Heart right ventricle (tissue), 16 donors: ENCODE measurements around the gene ITM2B. TPM values are rescaled to one million over a fixed set of nuclear protein-coding genes. Genes with fewer than 3 reads are reported as not detected.

Experiments
- ATAC-seq, 8 donors: fragments of 200-7000 bp; cut with Tn5 transposase; one replicate each; pipeline ENCODE4 v1.9.1; 2020; ENCODE audit warnings: mild to moderate bottlenecking in 8 of 8, moderate library complexity in 8 of 8, moderate number of reproducible peaks in 1 of 8
- DNase-seq, 2 donors: peaks; one replicate each; pipeline ENCODE4 v3.0.0-alpha.2; 2020
- H3K27ac ChIP-seq, 10 donors: fragments of 200-600 bp; sonication (generic) in 2 of 10; one replicate each; pipeline versions ENCODE4 v1.5.0 to v1.8.0; 2020 to 2022; ENCODE audit warnings: mild to moderate bottlenecking in 3 of 10
- H3K27me3 ChIP-seq, 7 donors: fragments of 200-600 bp; one replicate each; pipeline ENCODE4 v1.8.0; 2021 to 2022; ENCODE audit warnings: mild to moderate bottlenecking in 2 of 7
- H3K36me3 ChIP-seq, 9 donors: fragments of 200-600 bp; sonication (generic) in 1 of 9; one replicate each; pipeline versions ENCODE4 v1.5.0 to v1.8.0; 2020 to 2022; ENCODE audit warnings: mild to moderate bottlenecking in 2 of 9
- H3K4me1 ChIP-seq, 9 donors: fragments of 200-600 bp; sonication (generic) in 1 of 9; one replicate each; pipeline versions ENCODE4 v1.5.0 to v1.8.0; 2020 to 2022; ENCODE audit warnings: mild to moderate bottlenecking in 4 of 9
- H3K4me3 ChIP-seq, 10 donors: fragments of 200-600 bp; sonication (generic) in 2 of 10; one replicate each; pipeline versions ENCODE4 v1.5.0 to v1.8.0; 2020 to 2022; ENCODE audit warnings: mild to moderate bottlenecking in 7 of 10, moderate library complexity in 2 of 10
- H3K9me3 ChIP-seq, 11 donors: fragments of 200-600 bp in 10 of 11; sonication (generic) in 2 of 11; one replicate each; pipeline versions ENCODE4 v1.5.0 to v1.8.0; 2013 to 2022; ENCODE audit warnings: mild to moderate bottlenecking in 2 of 11, control low read depth in 1 of 11, moderate library complexity in 1 of 11
- WGBS, 2 donors: extraction: QIAGEN DNeasy Blood & Tissue Kit; methylation state at CpG; one replicate each; pipeline ENCODE4 v1.1.7; 2013; ENCODE audit warnings: inconsistent platforms in 1 of 2; 5-methylcytosine and 5-hydroxymethylcytosine counted together
- intact Hi-C, 10 donors: fragments of 100-400 bp; cut with DNase I; formaldehyde crosslinking; loops; one replicate each; pipeline versions ENCODE4 v1.11.1 to v1.14.2; 2022
- polyA plus RNA-seq, 2 donors: library from polyadenylated mRNA; stranded (reverse); fragments of 200-250 nt; gene quantifications; one replicate each; pipeline ENCODE4 v1.2.3, GENCODE V29; 2013
- total RNA-seq, 10 donors: library from RNA; stranded (reverse); fragmentation: NEBNext Ultra II Directional in 3 of 10; extraction: Animal tissue kit (Norgen Biotek cat#: 25700) in 3 of 10; gene quantifications; one replicate each; pipeline versions ENCODE4 v1.2.1 to v1.2.4, GENCODE V29; 2021 to 2023
- TF ChIP-seq, protein P1 (sequence below), 9 donors: fragments of 200-600 bp; sonication (generic) in 2 of 9; IDR thresholded peaks; one replicate each; pipeline versions ENCODE4 v1.5.0 to v1.8.0; 2021 to 2022; ENCODE audit warnings: antibody characterized with exemption in 9 of 9, mild to moderate bottlenecking in 5 of 9, moderate library complexity in 1 of 9
- donor health status: Arrhythmogenic right ventricular cardiomyopathy.
- donor health status: ischemic (EF 13 %, LVEDD 7.1; RV severe dilation, severe dysfunction).
- donor health status: healthy with polysubstance abuse.
- donor health status: DM: no; HTN: yes; CAD: no.
- donor health status: DM: no; HTN: no; CAD: no.
- donor health status: ischemic (EF 25% LVEDD 6.9; RV normal size, moderate dysfunction).
- donor health status: ischemic (EF 25% LVEDD 5.7; RV mildly dilated, moderate dysfunction).
- donor health status: healthy.
- donor health status: DM: yes; HTN: yes; CAD: no.
- donor health status: Ischemic cardiomyopathy.
- donor health status: ischemic (EF 35%, LVEDD 5.7; RV mildly dilated, moderate dysfunction).
- donor health status: nonischemic (EF 11% LVEDD 7.7; RV severe dilation, severe dysfunction).
- donor health status: DM: yes; HTN: yes; CAD: no.
- donor health status: PGD.
- donor health status: ischemic (EF 29% LVEDD 5.4; RV normal size, mild dysfunction).
- donor health status: nonischemic (EF 23%, LVEDD 6.1; RV moderate dilation, normal function).

Gene ITM2B
- total and polyA plus RNA-seq, 12 donors = 272 to 636 (median 507) TPM

DNA sequence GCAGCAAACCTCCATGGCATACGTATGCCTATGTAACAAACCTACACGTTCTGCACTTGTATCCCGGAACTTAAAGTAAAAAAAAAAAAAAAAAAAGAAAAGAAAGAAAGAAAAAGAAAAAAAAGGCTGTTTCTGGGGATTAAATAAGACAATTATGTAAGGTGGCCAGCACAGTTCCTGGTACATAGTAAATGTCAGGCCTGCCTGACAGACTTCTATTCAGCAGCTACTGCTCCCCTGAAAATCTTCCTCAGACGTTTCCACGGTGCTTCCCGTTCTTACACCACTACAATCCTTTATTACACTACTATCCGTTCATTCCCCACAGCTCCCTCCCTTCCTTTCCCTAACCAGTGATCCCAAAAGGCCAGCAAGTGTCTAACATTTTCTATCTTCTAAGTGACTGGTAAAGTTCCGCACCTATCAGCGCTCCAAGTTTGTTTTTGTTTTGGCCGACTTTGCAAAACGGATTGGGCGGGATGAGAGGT lies 69.9 kb downstream of the ITM2B start:
- intact Hi-C loops = loop anchor here in 9 of 10 donors (1.0 to 10.0 kb wide), 12 partner anchors 51 to 266 kb away; partner anchors contain the start of genes ITM2B (in 6 of the 9), MED4 (in 2 of the 9) and NUDT15 (in 1 of the 9)

GRCh38 chr13:48303359-48304142 lies 70.5 kb downstream of the ITM2B start, which contains the start of gene RB1:
TSS of gene RB1 (plus strand) at chr13:48303751. CDS start at chr13:48303913, 162 bp downstream.
- H3K27me3 ChIP-seq = no peaks in the 10 kb centered on the region
- peak; percentile 94 to 98 (median 97) for ATAC-seq
- H3K27ac ChIP-seq = peak within 1 kb of the TSS; percentile 97 to 100 (median 100)
- TF ChIP-seq, protein P1, sequence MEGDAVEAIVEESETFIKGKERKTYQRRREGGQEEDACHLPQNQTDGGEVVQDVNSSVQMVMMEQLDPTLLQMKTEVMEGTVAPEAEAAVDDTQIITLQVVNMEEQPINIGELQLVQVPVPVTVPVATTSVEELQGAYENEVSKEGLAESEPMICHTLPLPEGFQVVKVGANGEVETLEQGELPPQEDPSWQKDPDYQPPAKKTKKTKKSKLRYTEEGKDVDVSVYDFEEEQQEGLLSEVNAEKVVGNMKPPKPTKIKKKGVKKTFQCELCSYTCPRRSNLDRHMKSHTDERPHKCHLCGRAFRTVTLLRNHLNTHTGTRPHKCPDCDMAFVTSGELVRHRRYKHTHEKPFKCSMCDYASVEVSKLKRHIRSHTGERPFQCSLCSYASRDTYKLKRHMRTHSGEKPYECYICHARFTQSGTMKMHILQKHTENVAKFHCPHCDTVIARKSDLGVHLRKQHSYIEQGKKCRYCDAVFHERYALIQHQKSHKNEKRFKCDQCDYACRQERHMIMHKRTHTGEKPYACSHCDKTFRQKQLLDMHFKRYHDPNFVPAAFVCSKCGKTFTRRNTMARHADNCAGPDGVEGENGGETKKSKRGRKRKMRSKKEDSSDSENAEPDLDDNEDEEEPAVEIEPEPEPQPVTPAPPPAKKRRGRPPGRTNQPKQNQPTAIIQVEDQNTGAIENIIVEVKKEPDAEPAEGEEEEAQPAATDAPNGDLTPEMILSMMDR (IDR thresholded peaks at IDR 0.05) = no peak
- H3K9me3 ChIP-seq = no peaks in the 10 kb centered on the region
- DNase-seq = peak; percentile 94
- peak within 1 kb of the TSS; percentile 69 to 99 (median 90) for H3K4me3 ChIP-seq
- H3K4me1 ChIP-seq = peaks cover 0 to 44% (median 33%) of the 10 kb centered on the region in 9 donors
- peaks cover 0 to 22% (median 9%) of the 10 kb centered on the region in 9 donors for H3K36me3 ChIP-seq
- 0% methylated on average over 94 to 96 of the region's 96 CpGs for WGBS, 2 donors
- intact Hi-C loops = loop anchor here in 9 of 10 donors (1.0 to 10.0 kb wide), 12 partner anchors 51 to 266 kb away; partner anchors contain the start of genes ITM2B (in 6 of the 9), MED4 (in 2 of the 9) and NUDT15 (in 1 of the 9)

More for the DNA sequence above, 69.9 kb downstream of the ITM2B start:
- ATAC-seq (peak in 6 of 8 donors; percentile 2 to 44 (median 37)), DNase-seq (no peak)
- H3K36me3 ChIP-seq = peaks cover 0 to 16% (median 4%) of the 10 kb centered on the region in 9 donors
- peaks cover 0 to 40% (median 31%) of the 10 kb centered on the region in 9 donors for H3K4me1 ChIP-seq
- peak overlapping the region; percentile 69 to 99 (median 90) for H3K4me3 ChIP-seq
- H3K9me3 ChIP-seq = no peaks in the 10 kb centered on the region
- TF ChIP-seq, protein P1 (IDR thresholded peaks at IDR 0.05) = no peak
- no peaks in the 10 kb centered on the region for H3K27me3 ChIP-seq
- H3K27ac ChIP-seq = peak overlapping the region; percentile 97 to 100 (median 100)
- WGBS, 2 donors = 15 to 17% methylated on average over 12 of the region's 12 CpGs

GRCh38 chr13:48304143-48304876 lies 71.3 kb downstream of the ITM2B start:
- Histone ChIP-seq H3K27ac (peak overlapping the region; percentile 97 to 100 (median 100)), H3K4me1 (peaks cover 0 to 47% (median 39%) of the 10 kb centered on the region in 9 donors), H3K27me3 (no peaks in the 10 kb centered on the region), H3K4me3 (peak overlapping the region; percentile 69 to 99 (median 90)), H3K9me3 (no peaks in the 10 kb centered on the region), H3K36me3 (peaks cover 0 to 30% (median 14%) of the 10 kb centered on the region in 9 donors)
- peak; percentile 8 to 47 (median 30) for ATAC-seq
- TF ChIP-seq, protein P1 (IDR thresholded peaks at IDR 0.05) = peak in 1 of 9 donors; percentile 22
- WGBS, 2 donors = 1% methylated on average over 36 of the region's 36 CpGs
- DNase-seq = peak; percentile 21 to 49
- intact Hi-C loops = loop anchor here in 7 of 10 donors (5.0 to 10.0 kb wide), 7 partner anchors 52 to 267 kb away; partner anchors contain the start of genes ITM2B (in 4 of the 7), MED4 (in 2 of the 7) and NUDT15 (in 1 of the 7)
